ENCODE measurements around the gene PLEKHM3. TPM values are rescaled to one million over a fixed set of nuclear protein-coding genes. Genes with fewer than 3 reads are reported as not detected.

PLEKHM3 gene
- total RNA-seq, 4 donors from 2014 or later = 22.0 to 29.1 (median 25.0) TPM

- Histone ChIP-seq H3K27me3 (no peaks in the 10 kb centered on the region), H3K27ac (no peak overlapping the region), H3K9me3 (no peaks in the 10 kb centered on the region), H3K4me3 (no peak overlapping the region), H3K4me1 (peaks cover 0 to 18% (median 2%) of the 10 kb centered on the region in 4 donors), H3K36me3 (no peaks in the 10 kb centered on the region)
- DNase-seq (ENCODE audit: low spot score in 2 of 2) = no peak
- TF ChIP-seq POLR2A (IDR thresholded peaks at IDR 0.05) (no peak), EP300 (IDR thresholded peaks at IDR 0.05) (no peak)
- TF ChIP-seq, protein P1, sequence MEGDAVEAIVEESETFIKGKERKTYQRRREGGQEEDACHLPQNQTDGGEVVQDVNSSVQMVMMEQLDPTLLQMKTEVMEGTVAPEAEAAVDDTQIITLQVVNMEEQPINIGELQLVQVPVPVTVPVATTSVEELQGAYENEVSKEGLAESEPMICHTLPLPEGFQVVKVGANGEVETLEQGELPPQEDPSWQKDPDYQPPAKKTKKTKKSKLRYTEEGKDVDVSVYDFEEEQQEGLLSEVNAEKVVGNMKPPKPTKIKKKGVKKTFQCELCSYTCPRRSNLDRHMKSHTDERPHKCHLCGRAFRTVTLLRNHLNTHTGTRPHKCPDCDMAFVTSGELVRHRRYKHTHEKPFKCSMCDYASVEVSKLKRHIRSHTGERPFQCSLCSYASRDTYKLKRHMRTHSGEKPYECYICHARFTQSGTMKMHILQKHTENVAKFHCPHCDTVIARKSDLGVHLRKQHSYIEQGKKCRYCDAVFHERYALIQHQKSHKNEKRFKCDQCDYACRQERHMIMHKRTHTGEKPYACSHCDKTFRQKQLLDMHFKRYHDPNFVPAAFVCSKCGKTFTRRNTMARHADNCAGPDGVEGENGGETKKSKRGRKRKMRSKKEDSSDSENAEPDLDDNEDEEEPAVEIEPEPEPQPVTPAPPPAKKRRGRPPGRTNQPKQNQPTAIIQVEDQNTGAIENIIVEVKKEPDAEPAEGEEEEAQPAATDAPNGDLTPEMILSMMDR (IDR thresholded peaks at IDR 0.05) = no peak
- 90 to 92% methylated on average over 9 of the region's 9 CpGs for WGBS, 2 donors
These were observed 11.8 kb downstream of the PLEKHM3 start for GRCh38 chr2:208013285-208014178.

- Histone ChIP-seq H3K27ac (no peak overlapping the region), H3K9me3 (no peaks in the 10 kb centered on the region), H3K27me3 (no peaks in the 10 kb centered on the region), H3K36me3 (no peaks in the 10 kb centered on the region), H3K4me1 (peaks cover 0 to 12% (median under 1%) of the 10 kb centered on the region in 4 donors), H3K4me3 (no peak overlapping the region)
- TF ChIP-seq POLR2A (IDR thresholded peaks at IDR 0.05) (no peak), EP300 (IDR thresholded peaks at IDR 0.05) (no peak)
- TF ChIP-seq, protein P1 (IDR thresholded peaks at IDR 0.05) = no peak
- DNase-seq (ENCODE audit: low spot score in 2 of 2) = no peak
These were observed 12.9 kb downstream of the PLEKHM3 start for GRCh38 chr2:208012449-208012848.

- Histone ChIP-seq H3K4me3 (no peak overlapping the region), H3K27me3 (no peaks in the 10 kb centered on the region), H3K9me3 (no peaks in the 10 kb centered on the region), H3K4me1 (peaks cover 0 to 9% (median 0%) of the 10 kb centered on the region in 4 donors), H3K27ac (no peak overlapping the region), H3K36me3 (no peaks in the 10 kb centered on the region)
- no peak for DNase-seq (ENCODE audit: low spot score in 2 of 2)
- TF ChIP-seq, protein P1 (IDR thresholded peaks at IDR 0.05) = no peak
- TF ChIP-seq POLR2A (IDR thresholded peaks at IDR 0.05) = no peak
- TF ChIP-seq EP300 (IDR thresholded peaks at IDR 0.05) = no peak
These were observed 14.8 kb downstream of the PLEKHM3 start for GRCh38 chr2:208010506-208010905.

GRCh38 chr2:208006833-208007232, 18.5 kb downstream of the PLEKHM3 start:
- H3K4me1 ChIP-seq = no peaks in the 10 kb centered on the region
- H3K27ac ChIP-seq = no peak overlapping the region
- TF ChIP-seq POLR2A (IDR thresholded peaks at IDR 0.05) (no peak), EP300 (IDR thresholded peaks at IDR 0.05) (no peak)
- TF ChIP-seq, protein P1 (IDR thresholded peaks at IDR 0.05) = no peak
- peaks cover 0 to 7% (median 0%) of the 10 kb centered on the region in 3 donors for H3K36me3 ChIP-seq
- no peaks in the 10 kb centered on the region for H3K9me3 ChIP-seq
- no peak for DNase-seq (ENCODE audit: low spot score in 2 of 2)
- H3K4me3 ChIP-seq = no peak overlapping the region
- WGBS, 2 donors = 82 to 91% methylated on average over 5 of the region's 5 CpGs
- no peaks in the 10 kb centered on the region for H3K27me3 ChIP-seq

DNA sequence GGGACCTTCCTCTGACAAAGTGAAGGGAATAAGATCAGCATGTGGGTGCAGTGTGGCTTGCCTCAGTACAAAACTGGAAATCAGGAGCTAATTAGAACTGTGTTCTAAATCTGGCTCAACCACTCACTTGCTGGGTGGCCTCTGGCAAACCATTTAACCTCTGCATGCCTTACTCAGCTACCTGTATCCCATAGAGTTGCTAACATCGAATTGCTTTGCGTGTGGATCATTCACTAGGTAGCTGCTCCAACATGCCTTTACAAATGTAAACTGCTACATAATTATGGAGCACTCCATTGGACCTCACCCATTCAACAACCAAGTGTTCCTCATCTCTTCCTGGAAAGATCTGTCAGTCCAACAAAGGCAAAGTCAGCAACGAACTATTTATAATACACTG, 19.0 kb downstream of the PLEKHM3 start:
- TF ChIP-seq, protein P1 (IDR thresholded peaks at IDR 0.05) = no peak
- no peak for TF ChIP-seq EP300 (IDR thresholded peaks at IDR 0.05)
- no peak for TF ChIP-seq POLR2A (IDR thresholded peaks at IDR 0.05)
- Histone ChIP-seq H3K4me1 (no peaks in the 10 kb centered on the region), H3K36me3 (peaks cover 0 to 12% (median 0%) of the 10 kb centered on the region in 3 donors), H3K27me3 (no peaks in the 10 kb centered on the region), H3K4me3 (no peak overlapping the region), H3K9me3 (no peaks in the 10 kb centered on the region), H3K27ac (no peak overlapping the region)
- 73 to 77% methylated on average over 3 of the region's 3 CpGs for WGBS, 2 donors
- DNase-seq (ENCODE audit: low spot score in 2 of 2) = no peak
